ENCODE results near the gene RBFA. TPM values are rescaled to one million over a fixed set of nuclear protein-coding genes. Genes with fewer than 3 reads are reported as not detected.

The RBFA gene
- total and polyA plus RNA-seq, 4 donors = 16.1 to 32.1 (median 23.4) TPM

- Histone ChIP-seq H3K27me3 (ENCODE audit: control insufficient read depth in 3 of 3, insufficient read depth in 3 of 3, low read length in 2 of 3) (no peaks in the 10 kb centered on the region), H3K36me3 (ENCODE audit: control insufficient read depth in 4 of 4, insufficient read depth in 4 of 4, low read length in 4 of 4) (no peaks in the 10 kb centered on the region), H3K9me3 (ENCODE audit: control insufficient read depth in 4 of 4, insufficient read depth in 3 of 4, low read length in 3 of 4) (peaks cover 0 to 2% (median 0%) of the 10 kb centered on the region in 4 donors), H3K4me1 (ENCODE audit: control insufficient read depth in 5 of 5, insufficient read depth in 5 of 5, low read length in 5 of 5) (no peaks in the 10 kb centered on the region), H3K27ac (ENCODE audit: low read depth in 1 of 2, low read length in 1 of 2) (no peak overlapping the region), H3K4me3 (no peak overlapping the region), H3K9ac (ENCODE audit: insufficient read depth in 1 of 2, low read length in 2 of 2) (no peak overlapping the region)
- 85 to 86% methylated on average over 8 of the region's 8 CpGs for WGBS, 2 donors
- TF ChIP-seq CTCF (IDR thresholded peaks at IDR 0.05; ENCODE audit: control extremely low read depth, extremely low read depth) = no peak
- ATAC-seq (ENCODE audit: insufficient read depth, low FRiP score) = no peak
- no peak for DNase-seq
These were observed 33.1 kb downstream of the RBFA start for GRCh38 chr18:80067321-80067720.

GRCh38 chr18:80067897-80068296 lies 33.7 kb downstream of the RBFA start:
- DNase-seq (no peak), ATAC-seq (ENCODE audit: insufficient read depth, low FRiP score) (no peak)
- no peaks in the 10 kb centered on the region for H3K36me3 ChIP-seq (ENCODE audit: control insufficient read depth in 4 of 4, insufficient read depth in 4 of 4, low read length in 4 of 4)
- WGBS, 2 donors = 95 to 97% methylated on average over 10 of the region's 10 CpGs
- H3K27me3 ChIP-seq (ENCODE audit: control insufficient read depth in 3 of 3, insufficient read depth in 3 of 3, low read length in 2 of 3) = no peaks in the 10 kb centered on the region
- no peaks in the 10 kb centered on the region for H3K9me3 ChIP-seq (ENCODE audit: control insufficient read depth in 4 of 4, insufficient read depth in 3 of 4, low read length in 3 of 4)
- H3K9ac ChIP-seq (ENCODE audit: insufficient read depth in 1 of 2, low read length in 2 of 2) = no peak overlapping the region
- H3K27ac ChIP-seq (ENCODE audit: low read depth in 1 of 2, low read length in 1 of 2) = no peak overlapping the region
- no peak for TF ChIP-seq CTCF (IDR thresholded peaks at IDR 0.05; ENCODE audit: control extremely low read depth, extremely low read depth)
- H3K4me1 ChIP-seq (ENCODE audit: control insufficient read depth in 5 of 5, insufficient read depth in 5 of 5, low read length in 5 of 5) = no peaks in the 10 kb centered on the region
- no peak overlapping the region for H3K4me3 ChIP-seq

GRCh38 chr18:80068571-80069272 lies 34.5 kb downstream of the RBFA start:
- Histone ChIP-seq H3K9ac (ENCODE audit: insufficient read depth in 1 of 2, low read length in 2 of 2) (no peak overlapping the region), H3K27ac (ENCODE audit: low read depth in 1 of 2, low read length in 1 of 2) (no peak overlapping the region), H3K9me3 (ENCODE audit: control insufficient read depth in 4 of 4, insufficient read depth in 3 of 4, low read length in 3 of 4) (no peaks in the 10 kb centered on the region), H3K4me3 (no peak overlapping the region), H3K27me3 (ENCODE audit: control insufficient read depth in 3 of 3, insufficient read depth in 3 of 3, low read length in 2 of 3) (no peaks in the 10 kb centered on the region), H3K4me1 (ENCODE audit: control insufficient read depth in 5 of 5, insufficient read depth in 5 of 5, low read length in 5 of 5) (no peaks in the 10 kb centered on the region), H3K36me3 (ENCODE audit: control insufficient read depth in 4 of 4, insufficient read depth in 4 of 4, low read length in 4 of 4) (peaks cover 0 to 3% (median 0%) of the 10 kb centered on the region in 4 donors)
- TF ChIP-seq CTCF (IDR thresholded peaks at IDR 0.05; ENCODE audit: control extremely low read depth, extremely low read depth) = no peak
- no peak for DNase-seq
- no peak for ATAC-seq (ENCODE audit: insufficient read depth, low FRiP score)
- 81 to 87% methylated on average over 10 of the region's 10 CpGs for WGBS, 2 donors

- DNase-seq (no peak), ATAC-seq (ENCODE audit: insufficient read depth, low FRiP score) (no peak)
- Histone ChIP-seq H3K36me3 (ENCODE audit: control insufficient read depth in 4 of 4, insufficient read depth in 4 of 4, low read length in 4 of 4) (peaks cover 0 to 3% (median 0%) of the 10 kb centered on the region in 4 donors), H3K9ac (ENCODE audit: insufficient read depth in 1 of 2, low read length in 2 of 2) (no peak overlapping the region), H3K27ac (ENCODE audit: low read depth in 1 of 2, low read length in 1 of 2) (no peak overlapping the region), H3K9me3 (ENCODE audit: control insufficient read depth in 4 of 4, insufficient read depth in 3 of 4, low read length in 3 of 4) (no peaks in the 10 kb centered on the region), H3K27me3 (ENCODE audit: control insufficient read depth in 3 of 3, insufficient read depth in 3 of 3, low read length in 2 of 3) (no peaks in the 10 kb centered on the region), H3K4me1 (ENCODE audit: control insufficient read depth in 5 of 5, insufficient read depth in 5 of 5, low read length in 5 of 5) (no peaks in the 10 kb centered on the region), H3K4me3 (no peak overlapping the region)
- TF ChIP-seq CTCF (IDR thresholded peaks at IDR 0.05; ENCODE audit: control extremely low read depth, extremely low read depth) = no peak
- 91 to 98% methylated on average over 4 of the region's 4 CpGs for WGBS, 2 donors
These were observed 36.6 kb downstream of the RBFA start for GRCh38 chr18:80070825-80071224.
